Cardiac muscle cell (in vitro differentiated cells and primary cell): Measurements from ENCODE around the gene TCF4. TPM values are rescaled to one million over a fixed set of nuclear protein-coding genes. Genes with fewer than 3 reads are reported as not detected.

Source experiments
- DNase-seq, 2 donors: peaks; one replicate each; pipeline versions ENCODE4 v3.0.0 to v3.0.0-alpha.2; 2010 to 2017; ENCODE audit warnings: low read depth in 1 of 2, low spot score in 1 of 2
- H3K27ac ChIP-seq: fragments of 200-600 bp; sonication (generic); 2 replicates; pipeline ENCODE4 v1.5.1; 2016
- H3K27me3 ChIP-seq: fragments of 200-600 bp; sonication (generic); 2 replicates; pipeline ENCODE4 v1.6.0; 2016; ENCODE audit warnings: control low read depth
- H3K36me3 ChIP-seq: fragments of 200-600 bp; sonication (generic); 2 replicates; pipeline ENCODE4 v1.5.1; 2016; ENCODE audit warnings: control low read depth
- H3K4me1 ChIP-seq: fragments of 200-600 bp; sonication (generic); 2 replicates; pipeline ENCODE4 v1.8.1; 2017; ENCODE audit warnings: low read depth, mild to moderate bottlenecking, mixed run types
- H3K4me3 ChIP-seq: fragments of 200-600 bp; sonication (generic); 2 replicates; pipeline ENCODE4 v1.5.1; 2016; ENCODE audit warnings: mild to moderate bottlenecking
- H3K9me3 ChIP-seq: fragments of 200-600 bp; sonication (generic); 2 replicates; pipeline ENCODE4 v1.5.1; 2017; ENCODE audit warnings: low read depth, mild to moderate bottlenecking, control low read depth
- polyA plus RNA-seq: library from polyadenylated mRNA; unstranded; fragments of >200 nt; fragmentation: Nextera tagmentation; extraction: Ambion mirVana; gene quantifications from 2 replicates; pipeline ENCODE4 v1.2.1, GENCODE V29; 2016
- total RNA-seq: library from RNA; depleted of rRNA; stranded (reverse); fragments of >200 nt; gene quantifications from 2 replicates; pipeline ENCODE4 v1.2.3, GENCODE V29; 2016
- TF ChIP-seq, protein P1 (sequence below): IDR thresholded peaks from 2 replicates; pipeline ENCODE4 v1.5.1; 2012; ENCODE audit warnings: low read depth, mild to moderate bottlenecking, low read length

TCF4 gene
- total and polyA plus RNA-seq, 2 experiments from 2014 or later: 38.3 to 59.2 TPM

DNA sequence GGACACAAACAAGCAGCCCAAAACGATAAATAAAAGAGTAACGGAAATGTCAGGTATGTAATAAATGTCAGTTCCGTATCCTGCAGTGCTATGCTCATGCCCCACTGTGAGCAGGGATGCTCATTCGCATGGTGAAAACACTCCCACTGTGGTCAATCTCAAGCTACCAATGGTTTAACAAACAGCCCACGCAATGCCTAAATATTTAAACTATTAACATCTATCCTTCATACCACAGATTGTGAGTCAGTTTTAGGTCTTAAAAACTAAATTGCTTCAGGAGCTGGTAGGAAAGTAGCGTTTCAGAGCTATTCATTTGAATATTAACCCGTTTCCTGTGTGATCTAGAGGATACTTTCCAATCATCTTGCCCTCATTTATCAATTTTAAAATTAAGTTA, 207.4 kb downstream of the TCF4 start:
- Histone ChIP-seq H3K27me3 (no peaks in the 10 kb centered on the region), H3K36me3 (no peaks in the 10 kb centered on the region), H3K4me1 (no peaks in the 10 kb centered on the region), H3K4me3 (no peak overlapping the region), H3K9me3 (no peaks in the 10 kb centered on the region), H3K27ac (no peak overlapping the region)
- TF ChIP-seq, protein P1, sequence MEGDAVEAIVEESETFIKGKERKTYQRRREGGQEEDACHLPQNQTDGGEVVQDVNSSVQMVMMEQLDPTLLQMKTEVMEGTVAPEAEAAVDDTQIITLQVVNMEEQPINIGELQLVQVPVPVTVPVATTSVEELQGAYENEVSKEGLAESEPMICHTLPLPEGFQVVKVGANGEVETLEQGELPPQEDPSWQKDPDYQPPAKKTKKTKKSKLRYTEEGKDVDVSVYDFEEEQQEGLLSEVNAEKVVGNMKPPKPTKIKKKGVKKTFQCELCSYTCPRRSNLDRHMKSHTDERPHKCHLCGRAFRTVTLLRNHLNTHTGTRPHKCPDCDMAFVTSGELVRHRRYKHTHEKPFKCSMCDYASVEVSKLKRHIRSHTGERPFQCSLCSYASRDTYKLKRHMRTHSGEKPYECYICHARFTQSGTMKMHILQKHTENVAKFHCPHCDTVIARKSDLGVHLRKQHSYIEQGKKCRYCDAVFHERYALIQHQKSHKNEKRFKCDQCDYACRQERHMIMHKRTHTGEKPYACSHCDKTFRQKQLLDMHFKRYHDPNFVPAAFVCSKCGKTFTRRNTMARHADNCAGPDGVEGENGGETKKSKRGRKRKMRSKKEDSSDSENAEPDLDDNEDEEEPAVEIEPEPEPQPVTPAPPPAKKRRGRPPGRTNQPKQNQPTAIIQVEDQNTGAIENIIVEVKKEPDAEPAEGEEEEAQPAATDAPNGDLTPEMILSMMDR: no peak
- no peak for DNase-seq

DNA sequence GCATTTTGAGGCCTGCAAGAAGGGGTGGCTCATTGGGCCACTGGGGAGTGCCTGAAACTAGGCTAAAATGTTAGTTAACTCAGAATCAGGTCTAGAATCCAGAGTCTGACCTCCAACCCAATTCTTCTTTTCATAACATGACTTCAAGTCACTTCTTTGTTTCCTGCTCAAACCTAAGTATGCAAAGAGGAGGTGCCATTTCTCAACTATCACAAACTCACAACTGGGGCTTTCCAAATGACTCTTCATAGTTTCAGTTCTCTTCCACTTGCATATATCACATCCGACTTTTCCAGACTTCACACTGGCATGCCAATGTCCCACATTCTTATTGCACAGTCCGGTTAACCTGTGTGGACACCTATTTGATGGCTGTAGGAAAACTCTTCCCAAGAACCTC, 211.6 kb downstream of the TCF4 start:
- Histone ChIP-seq H3K36me3 (no peaks in the 10 kb centered on the region), H3K27ac (no peak overlapping the region), H3K4me3 (no peak overlapping the region), H3K9me3 (no peaks in the 10 kb centered on the region), H3K27me3 (no peaks in the 10 kb centered on the region), H3K4me1 (no peaks in the 10 kb centered on the region)
- TF ChIP-seq, protein P1: no peak
- DNase-seq: no peak

DNA sequence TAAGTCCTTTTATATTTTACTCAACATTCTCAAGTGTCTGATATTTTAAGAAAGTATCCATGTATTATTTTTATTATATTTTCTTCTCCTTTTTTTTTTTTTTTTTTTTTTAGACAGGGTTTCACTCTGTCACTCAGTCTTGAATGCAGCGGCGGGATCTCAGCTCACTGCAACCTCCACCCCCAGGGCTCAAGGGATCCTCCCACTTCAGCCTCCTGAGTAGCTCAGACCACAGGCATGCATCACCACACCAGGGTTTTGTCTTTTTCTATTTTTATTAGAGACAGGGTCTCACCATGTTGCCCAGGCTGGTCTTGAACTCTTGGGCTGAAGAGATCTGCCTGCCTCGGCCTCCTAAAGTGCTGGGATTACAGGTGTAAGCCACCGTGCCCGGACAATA, 212.1 kb downstream of the TCF4 start:
- Histone ChIP-seq H3K27ac (no peak overlapping the region), H3K36me3 (no peaks in the 10 kb centered on the region), H3K4me3 (no peak overlapping the region), H3K27me3 (no peaks in the 10 kb centered on the region), H3K9me3 (no peaks in the 10 kb centered on the region), H3K4me1 (no peaks in the 10 kb centered on the region)
- DNase-seq: no peak
- TF ChIP-seq, protein P1: no peak

DNA sequence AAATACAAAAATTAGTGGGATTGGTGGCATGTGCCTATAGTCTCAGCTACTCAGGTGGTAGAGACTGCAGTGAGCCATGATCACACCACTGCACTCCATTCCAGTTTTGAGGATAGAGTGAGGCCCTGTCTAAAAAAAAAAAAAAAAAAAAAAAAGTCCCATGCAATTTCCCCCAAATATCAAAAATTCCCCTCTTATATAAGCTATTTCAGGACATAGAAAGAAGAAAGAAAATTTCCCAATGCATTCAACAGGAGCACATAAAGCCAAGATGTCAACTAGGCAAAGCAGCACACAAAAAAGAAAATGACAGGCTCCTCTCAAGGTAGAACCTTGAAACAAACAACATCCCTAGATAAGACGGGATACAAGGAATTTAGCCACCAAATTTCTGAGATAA, 213.3 kb downstream of the TCF4 start:
- no peak for DNase-seq
- TF ChIP-seq, protein P1: no peak
- Histone ChIP-seq H3K27ac (no peak overlapping the region), H3K4me1 (no peaks in the 10 kb centered on the region), H3K4me3 (no peak overlapping the region), H3K27me3 (no peaks in the 10 kb centered on the region), H3K9me3 (no peaks in the 10 kb centered on the region), H3K36me3 (no peaks in the 10 kb centered on the region)

DNA sequence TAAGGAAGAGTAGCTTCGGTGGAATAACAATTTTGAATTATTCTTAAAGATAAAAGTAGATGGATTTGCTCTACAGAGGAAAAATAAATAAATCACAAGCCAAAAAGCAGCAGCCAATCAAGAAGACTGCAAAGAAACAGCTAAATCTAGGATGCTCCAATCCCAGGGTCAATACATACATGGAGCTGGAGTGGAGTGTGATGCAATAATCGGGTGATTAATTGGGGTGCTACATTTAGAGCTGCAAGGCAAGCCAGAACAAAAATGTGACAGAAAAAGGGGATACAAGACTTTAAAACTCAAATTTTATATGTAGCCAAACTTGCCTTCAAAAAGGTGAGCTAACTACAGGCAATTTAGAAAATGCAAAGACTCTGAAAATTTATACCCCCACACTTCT, 215.8 kb downstream of the TCF4 start:
- Histone ChIP-seq H3K4me3 (no peak overlapping the region), H3K4me1 (no peaks in the 10 kb centered on the region), H3K27ac (no peak overlapping the region), H3K9me3 (no peaks in the 10 kb centered on the region), H3K36me3 (no peaks in the 10 kb centered on the region), H3K27me3 (no peaks in the 10 kb centered on the region)
- TF ChIP-seq, protein P1: no peak
- DNase-seq: no peak

DNA sequence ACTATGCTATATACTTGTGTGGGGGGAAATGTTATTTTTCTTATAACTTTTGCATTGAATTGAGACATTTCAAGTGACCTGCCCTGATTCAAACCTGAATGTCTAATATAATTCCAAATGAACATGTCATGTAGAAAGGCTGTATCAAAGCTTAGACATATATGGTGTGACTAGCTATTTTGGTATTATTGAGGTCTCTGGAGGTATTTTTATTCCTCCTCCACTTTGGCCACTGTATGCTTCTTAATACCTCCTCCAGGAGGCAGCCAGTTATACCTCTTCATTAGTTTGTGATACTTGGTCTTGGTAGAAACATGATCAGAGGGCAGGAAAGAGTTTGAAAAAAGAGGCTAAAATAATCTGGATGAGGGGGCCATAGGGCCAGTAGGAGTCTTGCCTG, 217.1 kb downstream of the TCF4 start:
- Histone ChIP-seq H3K4me1 (no peaks in the 10 kb centered on the region), H3K36me3 (no peaks in the 10 kb centered on the region), H3K9me3 (no peaks in the 10 kb centered on the region), H3K4me3 (no peak overlapping the region), H3K27me3 (no peaks in the 10 kb centered on the region), H3K27ac (no peak overlapping the region)
- TF ChIP-seq, protein P1: no peak
- no peak for DNase-seq
